GM12801 (cell line): ENCODE results near the gene MMD.

Experiments
- TF ChIP-seq, protein P1 (sequence below): IDR thresholded peaks from one replicate; pipeline ENCODE4 v1.5.1; 2011; ENCODE audit warnings: control low read depth; ENCODE audit not compliant: insufficient read length; ENCODE audit errors: extremely low read depth

The MMD gene

DNA sequence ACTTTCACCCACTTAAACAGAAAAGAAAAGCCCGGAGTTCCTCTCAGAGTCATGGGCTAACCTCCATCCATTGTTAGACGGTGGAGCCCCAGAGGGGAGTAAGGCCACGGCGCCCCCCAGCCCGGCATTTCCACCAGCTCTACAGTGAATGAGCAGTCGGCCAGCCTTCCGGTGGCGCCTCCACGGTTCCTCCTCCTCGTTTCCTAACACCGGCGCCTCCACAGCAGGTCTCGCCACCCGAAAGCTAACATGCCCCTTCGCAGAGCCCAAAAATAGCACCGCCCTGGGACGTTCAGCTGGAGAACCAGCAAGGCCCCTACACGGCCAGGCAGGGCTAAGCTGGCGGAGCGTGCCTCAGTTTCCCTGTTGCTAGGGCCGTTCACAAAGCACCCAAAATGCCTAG lies 858 bp downstream of the MMD start:
- TF ChIP-seq, protein P1, sequence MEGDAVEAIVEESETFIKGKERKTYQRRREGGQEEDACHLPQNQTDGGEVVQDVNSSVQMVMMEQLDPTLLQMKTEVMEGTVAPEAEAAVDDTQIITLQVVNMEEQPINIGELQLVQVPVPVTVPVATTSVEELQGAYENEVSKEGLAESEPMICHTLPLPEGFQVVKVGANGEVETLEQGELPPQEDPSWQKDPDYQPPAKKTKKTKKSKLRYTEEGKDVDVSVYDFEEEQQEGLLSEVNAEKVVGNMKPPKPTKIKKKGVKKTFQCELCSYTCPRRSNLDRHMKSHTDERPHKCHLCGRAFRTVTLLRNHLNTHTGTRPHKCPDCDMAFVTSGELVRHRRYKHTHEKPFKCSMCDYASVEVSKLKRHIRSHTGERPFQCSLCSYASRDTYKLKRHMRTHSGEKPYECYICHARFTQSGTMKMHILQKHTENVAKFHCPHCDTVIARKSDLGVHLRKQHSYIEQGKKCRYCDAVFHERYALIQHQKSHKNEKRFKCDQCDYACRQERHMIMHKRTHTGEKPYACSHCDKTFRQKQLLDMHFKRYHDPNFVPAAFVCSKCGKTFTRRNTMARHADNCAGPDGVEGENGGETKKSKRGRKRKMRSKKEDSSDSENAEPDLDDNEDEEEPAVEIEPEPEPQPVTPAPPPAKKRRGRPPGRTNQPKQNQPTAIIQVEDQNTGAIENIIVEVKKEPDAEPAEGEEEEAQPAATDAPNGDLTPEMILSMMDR = no peak

DNA sequence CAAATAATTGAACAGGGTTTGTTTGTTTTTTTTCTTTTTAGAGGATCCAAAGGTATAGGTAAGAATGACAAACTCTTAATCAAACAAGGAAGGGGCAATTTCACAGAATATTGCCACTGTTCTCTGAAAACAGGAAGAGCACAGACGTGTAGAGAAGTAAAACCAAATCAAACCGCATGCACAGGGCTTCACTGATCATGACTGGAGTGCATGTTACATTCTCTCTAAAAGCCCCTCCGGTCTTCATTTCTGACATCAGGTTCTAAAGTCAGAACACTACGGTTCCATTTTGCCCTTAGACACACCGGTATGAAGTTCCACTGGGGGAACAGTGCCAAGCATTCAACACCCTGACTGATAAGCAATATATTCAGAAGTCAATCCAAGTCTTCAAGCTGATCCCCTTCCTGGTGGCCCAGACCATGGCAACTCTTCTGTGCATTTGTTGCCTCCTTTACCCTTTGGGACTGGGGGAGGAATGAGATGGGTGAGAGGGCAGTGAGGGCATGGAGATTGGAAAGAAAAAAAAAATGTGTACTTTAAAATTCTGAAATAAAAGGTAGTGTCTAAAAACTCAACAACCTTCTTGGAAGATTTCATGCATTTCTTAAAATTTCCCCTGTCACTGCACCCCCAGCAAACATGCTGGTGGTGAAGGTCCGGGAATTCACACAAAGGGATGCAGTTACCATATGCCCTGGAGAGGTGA lies 1.4 kb downstream of the MMD start:
- TF ChIP-seq, protein P1 = no peak

DNA sequence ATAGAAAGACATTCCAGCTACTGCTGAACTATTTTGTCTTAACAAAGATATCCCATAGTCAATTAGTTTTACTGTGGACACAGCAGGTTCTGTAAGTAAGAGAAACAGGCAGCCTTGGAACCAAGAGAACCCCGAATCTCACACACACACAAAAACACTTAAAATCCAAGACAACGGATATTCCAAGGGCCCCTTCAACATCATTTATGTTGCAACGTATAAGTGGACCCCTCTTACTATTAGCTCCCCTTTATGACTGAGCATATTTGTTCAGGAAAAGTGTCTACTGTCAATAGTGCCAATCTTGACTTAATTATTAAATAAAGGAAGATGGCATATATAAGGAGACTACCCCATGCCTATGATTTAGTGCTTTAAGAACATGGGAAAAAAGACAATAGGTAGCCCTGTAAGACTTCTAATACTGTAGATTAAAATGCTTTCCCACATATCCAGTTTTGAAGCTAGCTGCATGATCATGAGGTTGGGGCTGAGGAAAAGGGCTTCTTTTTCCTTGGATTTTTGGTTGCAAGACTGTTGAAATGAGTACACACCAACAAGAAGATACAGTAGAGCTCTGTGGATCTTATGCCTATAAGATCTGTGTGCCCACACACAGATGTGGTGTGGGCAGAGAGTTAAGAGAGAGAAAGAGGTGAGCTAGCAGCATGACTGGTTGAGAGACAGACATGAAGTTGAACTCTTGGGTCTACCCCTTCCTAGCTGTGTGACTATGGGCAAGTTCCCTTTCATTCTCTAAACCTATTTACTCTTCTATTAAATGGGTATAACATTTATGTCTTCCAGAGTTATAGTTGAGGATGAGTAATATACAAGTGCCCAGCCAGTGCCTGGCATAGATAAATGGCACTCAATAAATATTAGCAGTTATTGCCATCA lies 3.0 kb downstream of the MMD start:
- TF ChIP-seq, protein P1 = no peak

DNA sequence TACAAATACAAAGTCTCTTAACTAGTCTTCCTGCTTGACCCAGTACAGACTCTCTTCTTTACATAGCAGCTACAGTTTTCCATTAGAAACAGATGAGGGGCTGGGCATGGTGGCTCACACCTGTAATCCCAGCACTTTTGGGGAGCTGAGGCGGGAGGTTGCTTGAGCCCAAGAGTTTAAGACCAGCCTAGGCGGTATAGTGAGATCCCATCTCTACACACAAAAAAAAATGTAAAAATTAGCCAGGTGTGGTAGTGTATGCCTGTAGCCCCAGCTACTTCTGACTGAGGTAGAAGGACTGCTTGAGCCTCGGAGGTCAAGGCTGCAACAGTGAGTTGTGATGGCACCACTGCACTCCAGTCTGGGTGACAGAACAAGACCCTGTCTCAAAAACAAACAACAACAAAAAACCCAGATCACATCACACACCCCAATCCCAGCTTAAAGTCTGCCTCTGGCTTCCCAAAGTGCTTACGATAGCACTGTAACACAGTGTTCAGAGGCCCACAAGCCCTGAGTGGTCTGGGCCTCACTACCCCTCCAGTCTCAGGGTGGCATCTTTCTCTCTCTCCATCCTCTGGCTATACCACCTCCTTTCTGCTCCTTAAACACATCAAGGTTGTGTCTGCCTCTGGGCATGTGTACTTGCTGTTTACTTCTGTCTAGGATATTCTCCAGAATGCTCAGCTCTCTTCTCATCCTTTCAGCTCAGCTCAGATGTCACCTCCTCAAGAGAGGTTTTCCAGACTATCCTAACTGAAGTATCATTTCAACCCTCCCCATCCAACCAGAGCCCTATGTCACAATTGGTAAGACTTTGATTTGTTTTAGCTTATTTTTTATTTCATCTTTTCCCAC lies 4.0 kb downstream of the MMD start:
- TF ChIP-seq, protein P1 = no peak

DNA sequence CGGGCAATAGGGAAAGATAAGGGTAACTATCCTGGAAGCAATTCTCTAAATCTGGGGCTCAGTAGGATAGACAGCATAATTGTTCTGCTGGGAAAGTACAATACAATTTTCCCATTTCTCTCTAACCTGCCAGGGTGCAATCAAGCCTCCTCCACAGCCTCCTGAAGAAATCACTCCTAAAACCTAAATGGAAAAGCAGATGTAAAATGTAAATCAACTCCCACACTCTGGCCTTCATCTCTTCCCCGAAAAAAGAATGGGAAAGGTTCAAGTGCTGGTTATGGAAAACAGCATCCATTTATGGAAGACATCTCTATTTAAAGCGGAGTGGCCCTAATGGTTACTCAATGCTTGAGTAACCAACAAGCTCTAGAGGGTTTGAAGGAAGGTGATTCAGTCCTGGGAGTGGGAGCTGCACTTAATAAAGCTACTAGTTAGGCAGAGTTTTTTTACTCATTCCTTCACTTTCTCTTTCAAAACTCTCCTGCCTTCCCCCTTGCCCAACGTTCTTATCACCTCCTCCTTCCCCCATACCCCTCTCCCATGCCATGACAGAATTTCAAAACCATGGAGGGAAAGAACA lies 5.1 kb downstream of the MMD start:
- TF ChIP-seq, protein P1 = no peak

DNA sequence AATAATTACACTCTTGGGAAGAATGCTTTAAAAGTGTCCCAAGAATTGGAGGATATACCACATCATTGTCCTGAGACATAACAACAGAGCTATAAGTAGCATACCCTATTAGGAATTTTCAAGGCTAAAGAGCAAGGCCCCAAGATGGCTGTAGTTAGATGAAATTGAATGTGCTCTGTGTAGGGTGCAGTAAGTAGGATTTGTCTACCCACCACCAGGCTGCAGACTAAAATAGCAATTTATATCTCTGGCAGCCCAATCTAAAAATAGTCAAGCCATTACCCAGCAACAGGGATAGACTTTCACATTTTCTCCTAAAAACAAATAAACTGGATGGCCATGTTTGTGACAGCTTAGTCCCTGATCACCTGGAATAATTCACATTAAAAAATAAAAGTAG lies 5.6 kb downstream of the MMD start:
- TF ChIP-seq, protein P1 = no peak
